Neural cell (in vitro differentiated cells): ENCODE results near the gene NXPH2.

Experiments used
- EP300 ChIP-seq: fragments of 450-650 bp; conservative IDR thresholded peaks from 2 replicates; pipeline ENCODE4 v1.6.1; 2014; ENCODE audit warnings: antibody characterized with exemption, mild to moderate bottlenecking, moderate library complexity; ENCODE audit not compliant: poor library complexity, severe bottlenecking
- EZH2 ChIP-seq: fragments of 200-600, 300-800 bp; shearing (Covaris generic), sonication (generic); IDR thresholded peaks from 2 replicates; pipeline ENCODE4 v1.6.1; 2014; ENCODE audit warnings: antibody characterized with exemption, low read length, borderline replicate concordance, mild to moderate bottlenecking; ENCODE audit not compliant: insufficient read depth, poor library complexity, severe bottlenecking
- POLR2AphosphoS5 ChIP-seq: IDR thresholded peaks from 2 replicates; pipeline ENCODE4 v1.6.1; 2012
- RAD21 ChIP-seq: fragments of 450-650 bp; conservative IDR thresholded peaks from 2 replicates; pipeline ENCODE4 v1.6.1; 2014; ENCODE audit warnings: antibody characterized with exemption, mild to moderate bottlenecking, moderate library complexity
- SMC3 ChIP-seq: fragments of 450-650 bp; conservative IDR thresholded peaks from 2 replicates; pipeline ENCODE4 v1.6.1; 2014; ENCODE audit warnings: antibody characterized with exemption, mild to moderate bottlenecking, moderate library complexity; ENCODE audit not compliant: poor library complexity
- TAF1 ChIP-seq: IDR thresholded peaks from 2 replicates; pipeline ENCODE4 v1.6.1; 2012; ENCODE audit warnings: low read depth
- TF ChIP-seq, protein P1 (sequence below): IDR thresholded peaks from 2 replicates; pipeline ENCODE4 v1.6.1; 2012; ENCODE audit warnings: borderline replicate concordance
- TF ChIP-seq, protein P2 (sequence below): fragments of 450-650 bp; IDR thresholded peaks from 2 replicates; pipeline ENCODE4 v1.5.1; 2014; ENCODE audit warnings: antibody characterized with exemption, mild to moderate bottlenecking, moderate library complexity; ENCODE audit not compliant: poor library complexity, severe bottlenecking

DNA sequence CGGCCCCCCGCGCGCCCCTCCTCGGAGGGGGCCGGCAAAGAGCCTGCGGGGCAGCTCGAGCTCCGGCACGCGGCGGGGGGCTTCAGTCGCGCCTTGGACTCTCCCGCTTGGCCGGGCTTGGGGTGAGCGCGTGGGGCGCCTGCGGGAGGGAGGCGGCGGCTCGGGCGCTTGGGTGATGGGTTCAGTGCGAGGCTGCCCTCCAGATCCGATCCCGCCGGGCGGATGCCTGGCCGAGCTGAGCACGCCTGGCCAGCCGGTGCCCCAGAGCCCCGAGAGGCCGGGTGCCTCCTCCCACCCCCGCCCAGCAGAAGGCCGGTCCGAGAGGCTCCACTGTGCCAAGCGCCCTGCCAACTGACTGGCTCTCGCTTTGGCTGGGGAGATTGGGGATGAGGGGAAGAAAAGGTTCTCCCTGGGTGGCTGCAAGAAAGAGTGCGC is 273 bp upstream of the NXPH2 start:
- TF ChIP-seq, protein P1, sequence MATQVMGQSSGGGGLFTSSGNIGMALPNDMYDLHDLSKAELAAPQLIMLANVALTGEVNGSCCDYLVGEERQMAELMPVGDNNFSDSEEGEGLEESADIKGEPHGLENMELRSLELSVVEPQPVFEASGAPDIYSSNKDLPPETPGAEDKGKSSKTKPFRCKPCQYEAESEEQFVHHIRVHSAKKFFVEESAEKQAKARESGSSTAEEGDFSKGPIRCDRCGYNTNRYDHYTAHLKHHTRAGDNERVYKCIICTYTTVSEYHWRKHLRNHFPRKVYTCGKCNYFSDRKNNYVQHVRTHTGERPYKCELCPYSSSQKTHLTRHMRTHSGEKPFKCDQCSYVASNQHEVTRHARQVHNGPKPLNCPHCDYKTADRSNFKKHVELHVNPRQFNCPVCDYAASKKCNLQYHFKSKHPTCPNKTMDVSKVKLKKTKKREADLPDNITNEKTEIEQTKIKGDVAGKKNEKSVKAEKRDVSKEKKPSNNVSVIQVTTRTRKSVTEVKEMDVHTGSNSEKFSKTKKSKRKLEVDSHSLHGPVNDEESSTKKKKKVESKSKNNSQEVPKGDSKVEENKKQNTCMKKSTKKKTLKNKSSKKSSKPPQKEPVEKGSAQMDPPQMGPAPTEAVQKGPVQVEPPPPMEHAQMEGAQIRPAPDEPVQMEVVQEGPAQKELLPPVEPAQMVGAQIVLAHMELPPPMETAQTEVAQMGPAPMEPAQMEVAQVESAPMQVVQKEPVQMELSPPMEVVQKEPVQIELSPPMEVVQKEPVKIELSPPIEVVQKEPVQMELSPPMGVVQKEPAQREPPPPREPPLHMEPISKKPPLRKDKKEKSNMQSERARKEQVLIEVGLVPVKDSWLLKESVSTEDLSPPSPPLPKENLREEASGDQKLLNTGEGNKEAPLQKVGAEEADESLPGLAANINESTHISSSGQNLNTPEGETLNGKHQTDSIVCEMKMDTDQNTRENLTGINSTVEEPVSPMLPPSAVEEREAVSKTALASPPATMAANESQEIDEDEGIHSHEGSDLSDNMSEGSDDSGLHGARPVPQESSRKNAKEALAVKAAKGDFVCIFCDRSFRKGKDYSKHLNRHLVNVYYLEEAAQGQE = no peak
- TF ChIP-seq EZH2 (peak; percentile 25), SMC3 (no peak), RAD21 (no peak), TAF1 (no peak), EP300 (no peak), POLR2AphosphoS5 (no peak)
- TF ChIP-seq, protein P2, sequence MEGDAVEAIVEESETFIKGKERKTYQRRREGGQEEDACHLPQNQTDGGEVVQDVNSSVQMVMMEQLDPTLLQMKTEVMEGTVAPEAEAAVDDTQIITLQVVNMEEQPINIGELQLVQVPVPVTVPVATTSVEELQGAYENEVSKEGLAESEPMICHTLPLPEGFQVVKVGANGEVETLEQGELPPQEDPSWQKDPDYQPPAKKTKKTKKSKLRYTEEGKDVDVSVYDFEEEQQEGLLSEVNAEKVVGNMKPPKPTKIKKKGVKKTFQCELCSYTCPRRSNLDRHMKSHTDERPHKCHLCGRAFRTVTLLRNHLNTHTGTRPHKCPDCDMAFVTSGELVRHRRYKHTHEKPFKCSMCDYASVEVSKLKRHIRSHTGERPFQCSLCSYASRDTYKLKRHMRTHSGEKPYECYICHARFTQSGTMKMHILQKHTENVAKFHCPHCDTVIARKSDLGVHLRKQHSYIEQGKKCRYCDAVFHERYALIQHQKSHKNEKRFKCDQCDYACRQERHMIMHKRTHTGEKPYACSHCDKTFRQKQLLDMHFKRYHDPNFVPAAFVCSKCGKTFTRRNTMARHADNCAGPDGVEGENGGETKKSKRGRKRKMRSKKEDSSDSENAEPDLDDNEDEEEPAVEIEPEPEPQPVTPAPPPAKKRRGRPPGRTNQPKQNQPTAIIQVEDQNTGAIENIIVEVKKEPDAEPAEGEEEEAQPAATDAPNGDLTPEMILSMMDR = no peak
